Measurements from ENCODE around the gene PARP3.

DNA sequence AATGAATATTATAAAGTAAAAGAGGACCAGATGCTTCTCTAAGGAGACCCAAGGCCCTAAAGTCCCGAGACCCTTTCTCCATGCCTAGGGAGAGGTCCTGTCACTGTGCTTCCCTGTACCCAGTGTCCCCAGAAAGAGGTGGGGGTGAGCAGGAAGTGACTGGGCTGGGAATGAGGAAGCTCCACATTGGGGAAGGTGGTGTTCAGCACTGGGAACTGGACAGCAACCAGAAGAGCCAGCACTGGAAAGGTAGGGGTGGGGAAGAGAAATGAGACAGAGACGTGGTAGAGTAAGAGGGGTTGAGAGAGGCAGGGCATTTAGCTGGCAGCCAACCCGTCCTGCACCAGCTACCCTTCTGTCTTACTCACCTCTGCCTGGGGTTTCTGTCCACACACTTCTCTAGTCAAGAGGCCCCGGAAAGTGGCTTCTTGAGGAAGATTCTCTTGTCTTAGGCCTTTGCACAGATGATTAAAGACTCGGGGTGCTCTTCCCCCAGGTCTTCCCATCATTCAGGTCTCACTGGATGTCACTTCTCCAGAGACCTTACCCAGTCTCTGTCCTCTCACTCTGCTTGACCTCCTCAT is 12.7 kb upstream of the PARP3 start:
- TF ChIP-seq GABPA (tag; conservative IDR thresholded peaks at IDR 0.05; ENCODE audit: low read depth) = no peak
- TF ChIP-seq, protein P1, sequence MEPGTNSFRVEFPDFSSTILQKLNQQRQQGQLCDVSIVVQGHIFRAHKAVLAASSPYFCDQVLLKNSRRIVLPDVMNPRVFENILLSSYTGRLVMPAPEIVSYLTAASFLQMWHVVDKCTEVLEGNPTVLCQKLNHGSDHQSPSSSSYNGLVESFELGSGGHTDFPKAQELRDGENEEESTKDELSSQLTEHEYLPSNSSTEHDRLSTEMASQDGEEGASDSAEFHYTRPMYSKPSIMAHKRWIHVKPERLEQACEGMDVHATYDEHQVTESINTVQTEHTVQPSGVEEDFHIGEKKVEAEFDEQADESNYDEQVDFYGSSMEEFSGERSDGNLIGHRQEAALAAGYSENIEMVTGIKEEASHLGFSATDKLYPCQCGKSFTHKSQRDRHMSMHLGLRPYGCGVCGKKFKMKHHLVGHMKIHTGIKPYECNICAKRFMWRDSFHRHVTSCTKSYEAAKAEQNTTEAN (CRISPR knock-in tag; IDR thresholded peaks at IDR 0.05) = no peak
- TF ChIP-seq CBX1 (IDR thresholded peaks at IDR 0.05; ENCODE audit: low read depth) = no peak
- TF ChIP-seq ZNF384 (IDR thresholded peaks at IDR 0.05; ENCODE audit: low read depth, low read length) = no peak
- TF ChIP-seq CBFB (CRISPR knock-in tag; IDR thresholded peaks at IDR 0.05) = no peak
- no peak for TF ChIP-seq IRF2 (CRISPR knock-in tag; IDR thresholded peaks at IDR 0.05)
- TF ChIP-seq, protein P2, sequence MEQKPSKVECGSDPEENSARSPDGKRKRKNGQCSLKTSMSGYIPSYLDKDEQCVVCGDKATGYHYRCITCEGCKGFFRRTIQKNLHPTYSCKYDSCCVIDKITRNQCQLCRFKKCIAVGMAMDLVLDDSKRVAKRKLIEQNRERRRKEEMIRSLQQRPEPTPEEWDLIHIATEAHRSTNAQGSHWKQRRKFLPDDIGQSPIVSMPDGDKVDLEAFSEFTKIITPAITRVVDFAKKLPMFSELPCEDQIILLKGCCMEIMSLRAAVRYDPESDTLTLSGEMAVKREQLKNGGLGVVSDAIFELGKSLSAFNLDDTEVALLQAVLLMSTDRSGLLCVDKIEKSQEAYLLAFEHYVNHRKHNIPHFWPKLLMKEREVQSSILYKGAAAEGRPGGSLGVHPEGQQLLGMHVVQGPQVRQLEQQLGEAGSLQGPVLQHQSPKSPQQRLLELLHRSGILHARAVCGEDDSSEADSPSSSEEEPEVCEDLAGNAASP (IDR thresholded peaks at IDR 0.05) = no peak
- no peak for TF ChIP-seq SREBF2 (CRISPR knock-in tag; IDR thresholded peaks at IDR 0.05)
- TF ChIP-seq ELF4 (CRISPR knock-in tag; IDR thresholded peaks at IDR 0.05) = no peak
- no peak for TF ChIP-seq ZNF140 (CRISPR knock-in tag; IDR thresholded peaks at IDR 0.05)
- TF ChIP-seq, protein P3, sequence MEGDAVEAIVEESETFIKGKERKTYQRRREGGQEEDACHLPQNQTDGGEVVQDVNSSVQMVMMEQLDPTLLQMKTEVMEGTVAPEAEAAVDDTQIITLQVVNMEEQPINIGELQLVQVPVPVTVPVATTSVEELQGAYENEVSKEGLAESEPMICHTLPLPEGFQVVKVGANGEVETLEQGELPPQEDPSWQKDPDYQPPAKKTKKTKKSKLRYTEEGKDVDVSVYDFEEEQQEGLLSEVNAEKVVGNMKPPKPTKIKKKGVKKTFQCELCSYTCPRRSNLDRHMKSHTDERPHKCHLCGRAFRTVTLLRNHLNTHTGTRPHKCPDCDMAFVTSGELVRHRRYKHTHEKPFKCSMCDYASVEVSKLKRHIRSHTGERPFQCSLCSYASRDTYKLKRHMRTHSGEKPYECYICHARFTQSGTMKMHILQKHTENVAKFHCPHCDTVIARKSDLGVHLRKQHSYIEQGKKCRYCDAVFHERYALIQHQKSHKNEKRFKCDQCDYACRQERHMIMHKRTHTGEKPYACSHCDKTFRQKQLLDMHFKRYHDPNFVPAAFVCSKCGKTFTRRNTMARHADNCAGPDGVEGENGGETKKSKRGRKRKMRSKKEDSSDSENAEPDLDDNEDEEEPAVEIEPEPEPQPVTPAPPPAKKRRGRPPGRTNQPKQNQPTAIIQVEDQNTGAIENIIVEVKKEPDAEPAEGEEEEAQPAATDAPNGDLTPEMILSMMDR (IDR thresholded peaks at IDR 0.05 in 2 of 3, conservative IDR thresholded peaks at IDR 0.05 in 1 of 3; ENCODE audit: insufficient read depth in 2 of 3, low read depth in 1 of 3, low read length in 3 of 3) = no peak
- TF ChIP-seq, protein P4, sequence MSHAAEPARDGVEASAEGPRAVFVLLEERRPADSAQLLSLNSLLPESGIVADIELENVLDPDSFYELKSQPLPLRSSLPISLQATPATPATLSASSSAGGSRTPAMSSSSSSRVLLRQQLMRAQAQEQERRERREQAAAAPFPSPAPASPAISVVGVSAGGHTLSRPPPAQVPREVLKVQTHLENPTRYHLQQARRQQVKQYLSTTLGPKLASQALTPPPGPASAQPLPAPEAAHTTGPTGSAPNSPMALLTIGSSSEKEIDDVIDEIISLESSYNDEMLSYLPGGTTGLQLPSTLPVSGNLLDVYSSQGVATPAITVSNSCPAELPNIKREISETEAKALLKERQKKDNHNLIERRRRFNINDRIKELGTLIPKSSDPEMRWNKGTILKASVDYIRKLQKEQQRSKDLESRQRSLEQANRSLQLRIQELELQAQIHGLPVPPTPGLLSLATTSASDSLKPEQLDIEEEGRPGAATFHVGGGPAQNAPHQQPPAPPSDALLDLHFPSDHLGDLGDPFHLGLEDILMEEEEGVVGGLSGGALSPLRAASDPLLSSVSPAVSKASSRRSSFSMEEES (CRISPR knock-in tag; IDR thresholded peaks at IDR 0.05) = no peak
